NCI-H128 (cell line): Measurements from ENCODE around the gene CFAP410.

Experiments used
- DNase-seq: peaks from one replicate; lab custom pipeline; 2025; ENCODE audit not compliant: unreplicated experiment; lab: John Stamatoyannopoulos, UW

Gene CFAP410

DNA sequence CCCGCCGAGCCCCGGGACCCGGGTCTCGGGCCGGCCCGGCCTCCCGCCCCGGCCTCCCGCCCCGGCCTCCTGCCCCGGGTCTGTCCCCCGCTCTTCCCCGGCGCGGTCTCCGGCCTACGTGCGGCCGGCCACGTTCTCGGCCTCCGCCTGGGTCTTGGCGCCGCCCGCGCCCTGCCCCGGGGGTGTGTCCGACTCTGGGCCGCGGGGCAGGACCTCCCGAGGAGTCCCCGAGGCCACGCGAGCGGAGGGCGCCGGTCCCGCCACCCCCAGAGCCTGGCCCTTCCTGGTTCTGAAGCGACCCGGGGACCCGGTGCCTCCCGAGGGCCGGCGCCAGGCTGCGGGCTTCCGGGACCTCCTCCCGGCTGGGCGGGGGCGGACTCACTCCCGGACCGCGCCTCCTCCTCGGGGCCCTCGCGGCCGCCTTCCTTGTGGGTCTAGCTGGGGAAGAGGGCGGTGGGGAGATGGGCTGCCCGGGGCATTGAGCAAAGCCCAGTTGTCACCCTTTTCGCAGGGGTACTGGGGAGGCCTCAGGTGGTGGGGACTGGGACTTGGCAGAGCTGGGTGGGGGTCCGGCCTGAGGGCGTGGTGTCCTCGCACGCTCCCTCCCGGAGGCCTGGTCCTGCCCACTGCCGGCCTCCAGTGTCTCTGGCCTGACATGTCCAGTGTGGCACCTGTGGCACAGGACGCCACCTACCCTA is 38.8 kb downstream of the CFAP410 start:
- no peak for DNase-seq

DNA sequence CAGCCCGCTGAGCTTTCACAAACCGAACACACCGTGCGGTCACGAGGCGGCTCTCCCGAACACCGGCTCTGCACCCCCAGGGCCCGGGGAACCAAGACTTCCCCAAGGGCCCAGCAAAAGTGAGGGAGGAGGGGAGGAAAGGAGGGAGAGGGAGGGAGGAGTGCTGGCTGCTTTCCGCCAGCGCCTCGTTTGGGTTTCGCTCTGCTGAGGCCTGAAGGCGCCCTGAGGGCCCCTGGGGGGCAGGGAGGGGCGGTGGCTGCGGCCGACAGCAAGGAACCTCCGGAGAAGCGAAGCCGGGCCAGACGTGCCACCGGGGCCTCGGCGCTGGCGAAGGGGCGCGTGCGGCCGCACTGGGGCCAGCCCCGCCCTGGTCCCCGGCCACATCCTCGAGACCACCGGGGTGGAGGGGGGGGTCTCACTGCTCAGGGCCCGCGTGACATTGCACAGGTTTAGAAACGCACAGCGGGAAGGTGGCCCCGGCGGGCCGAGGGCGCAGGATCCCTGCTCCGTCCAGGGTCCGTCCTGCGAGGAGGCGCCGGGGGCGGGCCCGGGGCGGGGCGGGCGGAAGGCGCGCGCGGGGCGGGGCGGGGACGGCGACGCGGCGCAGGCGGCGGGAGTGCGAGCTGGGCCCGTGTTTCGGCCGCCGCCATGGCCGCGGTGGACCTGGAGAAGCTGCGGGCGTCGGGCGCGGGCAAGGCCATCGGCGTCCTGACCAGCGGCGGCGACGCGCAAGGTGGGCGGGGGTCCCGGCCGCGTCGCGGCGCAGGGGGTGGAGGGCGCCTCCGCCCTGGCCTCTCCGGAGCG is 39.5 kb downstream of the CFAP410 start, which contains the start of gene PFKL:
Gene PFKL (plus strand): TSS at position 596 of the 804 bp plus-strand sequence. CDS start 53 bp downstream, at position 649.
- DNase-seq: no peak

DNA sequence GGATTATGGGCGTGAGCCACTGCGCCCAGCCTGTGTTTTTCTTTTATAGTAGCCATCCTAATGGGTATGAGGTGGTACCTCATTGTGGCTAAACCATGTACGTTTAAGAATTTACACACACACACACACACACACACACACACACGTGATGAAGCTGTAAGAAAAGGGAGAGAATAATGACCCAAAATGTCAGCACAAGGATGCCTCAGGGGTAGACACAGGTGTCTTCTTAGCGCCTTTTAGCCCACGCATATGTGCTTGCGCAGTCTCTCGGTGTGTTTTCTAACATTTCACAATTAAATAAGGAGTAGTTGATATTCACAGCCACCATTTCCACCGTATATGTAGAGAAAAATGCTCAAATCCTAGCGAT is 40.1 kb downstream of the CFAP410 start:
- DNase-seq: no peak

DNA sequence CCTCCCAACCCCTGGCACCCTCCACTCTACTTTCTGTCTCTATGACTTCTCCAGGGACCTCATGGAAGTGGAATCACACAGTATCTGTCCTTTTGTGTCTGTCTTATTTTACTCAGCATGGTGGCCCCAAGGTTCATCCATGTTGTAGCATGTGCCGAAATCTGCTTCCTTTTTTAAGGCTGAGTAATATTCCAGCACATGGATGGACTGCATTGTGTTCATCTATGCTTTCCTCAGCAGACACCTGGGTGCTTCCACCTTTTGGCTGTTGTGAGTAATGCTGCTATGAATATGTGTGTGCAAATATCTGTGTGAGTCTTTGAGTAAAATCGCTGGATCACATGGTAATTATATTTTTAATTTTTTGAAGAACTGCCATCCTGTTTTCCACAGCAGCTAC is 40.9 kb downstream of the CFAP410 start:
- no peak for DNase-seq

DNA sequence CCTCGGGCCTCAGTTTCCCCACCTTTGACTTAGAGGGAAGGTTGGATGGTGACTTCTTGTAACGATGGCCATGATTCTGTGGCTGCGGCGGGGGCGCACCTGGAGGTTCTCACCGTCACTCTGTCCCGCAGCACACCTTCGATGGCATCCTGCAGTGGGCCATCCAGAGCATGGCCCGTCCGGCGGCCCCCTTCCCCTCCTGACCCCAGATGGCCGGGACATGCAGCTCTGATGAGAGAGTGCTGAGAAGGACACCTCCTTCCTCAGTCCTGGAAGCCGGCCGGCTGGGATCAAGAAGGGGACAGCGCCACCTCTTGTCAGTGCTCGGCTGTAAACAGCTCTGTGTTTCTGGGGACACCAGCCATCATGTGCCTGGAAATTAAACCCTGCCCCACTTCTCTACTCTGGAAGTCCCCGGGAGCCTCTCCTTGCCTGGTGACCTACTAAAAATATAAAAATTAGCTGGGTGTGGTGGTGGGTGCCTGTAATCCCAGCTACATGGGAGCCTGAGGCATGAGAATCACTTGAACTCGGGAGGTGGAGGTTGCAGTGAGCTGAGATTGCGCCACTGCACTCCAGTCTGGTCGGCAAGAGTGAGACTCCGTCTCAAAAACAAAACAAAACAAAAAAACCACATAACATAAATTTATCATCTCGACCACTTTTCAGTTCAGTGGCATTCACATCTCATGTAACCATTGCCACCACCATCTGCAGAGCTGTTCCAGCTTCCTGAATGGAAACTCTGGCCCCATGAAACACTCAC is 41.5 kb downstream of the CFAP410 start:
- peak; percentile 80 for DNase-seq

DNA sequence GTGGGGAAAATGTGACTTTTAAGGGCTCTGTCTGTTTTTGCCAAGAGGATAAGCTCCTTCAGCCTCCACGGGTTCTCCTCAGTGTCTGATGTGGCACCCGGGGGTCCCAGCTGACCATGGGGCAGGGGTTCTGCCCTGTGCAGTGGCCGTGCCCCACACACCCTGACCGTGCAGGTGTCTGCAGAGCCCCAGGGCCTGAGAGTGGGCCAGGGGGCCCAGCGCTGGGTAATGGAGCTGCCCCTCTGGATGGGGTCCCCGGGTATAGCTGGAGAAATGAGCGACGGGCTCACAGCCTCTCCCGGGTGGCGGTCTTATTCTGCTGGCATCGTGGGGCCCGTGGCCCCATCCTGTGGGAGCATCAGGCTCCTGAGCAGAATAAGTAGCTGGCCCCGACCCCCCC is 42.3 kb downstream of the CFAP410 start:
- DNase-seq: no peak

DNA sequence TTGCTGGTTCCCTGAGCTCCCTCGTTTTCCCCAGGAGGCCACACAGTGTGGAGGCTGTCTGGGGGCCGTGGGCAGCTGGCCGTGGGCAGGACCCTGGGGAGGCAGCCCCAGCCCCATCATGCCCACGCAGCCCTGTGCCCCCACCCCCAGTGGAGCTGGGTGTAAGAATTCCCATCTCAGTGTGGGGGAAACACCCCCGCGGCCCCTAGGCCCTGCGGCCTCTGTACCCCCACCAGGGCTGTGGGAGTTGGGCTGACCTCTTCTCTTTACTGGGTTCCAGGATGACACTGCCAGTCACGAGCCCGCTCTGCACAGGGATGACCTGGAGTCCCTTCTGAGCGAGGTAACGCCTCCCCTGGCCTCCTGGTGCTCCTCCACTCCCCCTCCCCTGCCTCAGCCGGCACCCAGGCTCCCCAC is 43.1 kb downstream of the CFAP410 start:
- DNase-seq: no peak

DNA sequence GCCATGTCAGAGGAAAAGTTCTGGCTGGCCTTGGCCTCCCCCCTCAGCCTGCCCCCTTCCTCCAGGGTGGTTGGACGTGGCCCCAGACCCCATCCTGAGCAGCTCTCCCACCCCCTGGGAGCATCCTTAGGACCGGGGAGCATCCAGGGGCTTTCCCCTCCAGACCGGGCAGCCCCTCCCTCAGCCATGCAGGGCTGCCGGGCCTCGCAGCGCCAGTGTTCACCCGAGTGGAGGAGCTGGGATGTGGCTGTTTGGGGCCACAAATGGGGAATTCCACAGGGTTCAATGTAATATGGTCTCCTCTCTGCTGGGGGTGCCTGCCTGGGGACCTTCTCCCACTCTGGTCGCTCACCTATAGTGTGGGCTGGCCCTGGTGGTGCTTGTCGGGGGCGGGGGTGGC is 43.5 kb downstream of the CFAP410 start:
- DNase-seq: no peak

DNA sequence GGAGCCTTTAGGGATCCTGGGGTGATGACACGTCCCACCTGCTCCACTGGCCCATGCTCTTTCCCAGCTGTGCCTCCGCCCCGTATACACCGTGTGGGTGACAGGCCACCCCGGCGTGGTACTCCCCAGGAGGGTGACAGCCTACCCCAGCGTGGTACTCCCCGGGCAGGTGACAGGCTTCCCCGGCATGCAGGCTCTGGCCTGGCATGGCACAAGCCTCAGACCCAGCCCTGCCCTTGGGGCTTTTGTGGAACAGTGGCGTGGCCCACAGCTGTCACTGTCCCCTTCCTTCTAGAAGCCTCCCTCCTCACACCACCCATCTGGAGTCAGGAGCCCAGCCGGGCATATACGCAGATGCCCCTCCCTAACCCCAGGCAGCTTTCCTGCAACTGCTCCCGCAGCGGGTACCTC is 44.0 kb downstream of the CFAP410 start:
- DNase-seq: no peak

DNA sequence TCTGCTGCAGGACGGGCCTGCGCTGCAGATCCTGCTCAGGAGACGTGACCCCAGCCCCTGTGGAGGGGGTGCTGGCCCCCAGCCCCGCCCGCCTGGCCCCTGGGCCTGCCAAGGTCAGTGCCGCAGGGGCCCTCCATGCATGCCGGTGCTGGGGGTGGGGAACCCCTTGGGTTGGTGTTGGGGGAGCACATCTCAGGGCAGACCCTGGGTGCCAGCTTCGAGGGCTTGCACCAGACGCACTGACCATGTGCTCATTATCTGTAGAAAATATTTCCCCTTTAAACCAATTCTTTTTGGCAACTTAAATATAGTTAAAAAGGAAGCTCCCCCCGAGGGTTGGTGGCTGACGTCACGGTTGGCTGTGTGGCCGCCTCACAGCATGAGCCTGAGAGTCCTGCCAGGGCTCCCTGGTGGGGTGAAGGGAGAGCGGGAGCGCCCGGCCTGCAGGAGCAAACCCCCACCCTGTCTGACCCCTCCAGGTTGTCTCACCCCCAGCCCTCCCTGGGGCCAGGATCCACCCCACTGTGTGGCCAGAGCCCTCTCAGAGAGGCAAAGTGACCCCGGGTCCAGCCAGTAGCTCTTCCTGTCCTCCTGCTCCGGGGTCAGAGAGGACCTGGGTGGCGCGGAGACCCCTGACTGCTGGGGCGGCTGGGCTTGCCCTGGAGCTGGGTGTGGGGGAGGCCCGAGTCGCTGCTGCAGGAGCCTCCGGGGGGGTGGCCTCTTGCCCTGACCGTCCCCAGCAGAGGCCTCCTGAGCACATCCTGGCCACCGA is 44.6 kb downstream of the CFAP410 start:
- no peak for DNase-seq

DNA sequence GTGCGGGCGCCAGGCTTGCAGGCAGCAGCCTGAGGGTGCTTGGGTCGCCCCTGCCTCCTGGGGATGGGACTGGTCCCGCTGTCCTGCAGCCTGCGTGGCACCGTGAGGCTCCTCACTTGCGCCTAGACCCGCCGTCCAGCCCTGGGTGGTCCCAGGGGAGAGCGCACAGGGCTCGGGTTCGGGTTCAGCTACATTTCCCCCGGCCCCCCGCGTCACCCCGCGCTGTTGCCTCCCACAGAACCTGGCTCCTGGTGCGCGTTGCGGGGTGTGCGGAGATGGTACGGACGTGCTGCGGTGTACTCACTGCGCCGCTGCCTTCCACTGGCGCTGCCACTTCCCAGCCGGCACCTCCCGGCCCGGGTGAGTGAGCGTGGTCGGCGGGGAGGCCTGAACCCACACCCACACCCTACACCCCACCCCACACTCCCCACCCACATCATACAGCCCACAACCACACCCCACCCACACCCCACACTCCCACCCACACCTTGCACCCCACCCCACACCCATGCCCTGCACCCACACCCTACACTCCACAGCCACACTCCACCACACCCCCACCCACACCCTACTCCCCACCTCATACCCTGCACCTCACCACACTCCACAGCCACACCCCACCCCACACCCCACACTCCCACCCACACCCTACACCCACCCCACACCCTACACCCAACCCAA is 45.5 kb downstream of the CFAP410 start:
- DNase-seq: no peak

DNA sequence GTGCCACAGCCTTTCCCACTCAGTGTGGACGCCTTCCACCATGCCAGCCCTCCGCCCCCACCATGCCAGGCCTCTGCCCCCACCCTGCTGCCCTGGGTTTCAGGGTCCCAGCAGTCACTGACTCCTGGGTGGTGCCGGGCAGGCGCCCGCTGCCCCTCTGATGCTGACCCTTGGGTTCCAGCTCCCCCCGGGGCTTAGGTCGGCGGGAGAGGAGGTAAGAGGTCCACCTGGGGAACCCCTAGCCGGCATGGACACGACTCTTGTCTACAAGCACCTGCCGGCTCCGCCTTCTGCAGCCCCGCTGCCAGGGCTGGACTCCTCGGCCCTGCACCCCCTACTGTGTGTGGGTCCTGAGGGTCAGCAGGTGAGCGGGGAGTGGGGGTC is 46.4 kb downstream of the CFAP410 start:
- no peak for DNase-seq

DNA sequence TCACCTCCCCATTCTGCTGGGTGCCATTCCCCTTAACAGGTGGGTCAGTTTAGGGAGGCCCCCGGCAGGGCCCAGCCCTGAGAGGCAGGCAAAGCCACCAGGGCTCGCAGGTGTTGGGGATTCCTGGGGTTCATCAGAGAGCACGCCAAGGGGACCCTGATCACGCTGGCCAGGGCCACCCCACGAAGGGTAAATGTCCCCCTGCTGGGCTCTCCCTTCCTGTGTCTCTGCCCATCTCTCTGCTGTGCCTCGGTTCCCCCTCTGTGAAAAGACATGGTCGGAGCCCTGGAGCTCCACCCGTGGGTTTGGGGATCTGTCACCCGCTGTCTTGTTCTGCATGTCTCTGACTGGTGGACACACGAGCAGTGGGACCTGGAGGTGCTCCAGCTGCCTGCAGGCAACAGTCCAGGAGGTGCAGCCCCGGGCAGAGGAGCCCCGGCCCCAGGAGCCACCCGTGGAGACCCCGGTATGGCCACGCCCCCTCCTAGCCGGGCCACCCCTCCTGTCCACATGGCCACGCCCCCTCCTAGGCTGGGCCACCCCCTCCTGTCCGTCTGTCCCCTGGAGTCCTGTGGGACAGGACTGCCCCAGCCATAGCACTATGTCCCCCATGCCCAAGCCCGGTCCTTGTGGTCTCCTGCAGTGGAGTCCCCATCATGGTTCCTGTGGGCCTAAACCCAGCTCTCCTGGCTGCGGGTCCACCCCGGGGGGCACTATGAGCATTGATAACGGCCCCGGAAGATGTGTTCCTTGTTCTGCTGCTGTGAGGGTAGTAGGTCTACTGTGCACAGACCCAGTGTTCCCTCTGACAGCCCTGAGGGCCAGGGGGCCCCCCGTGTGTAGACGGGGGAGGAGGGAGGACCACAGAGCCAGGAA is 47.0 kb downstream of the CFAP410 start:
- DNase-seq: no peak

DNA sequence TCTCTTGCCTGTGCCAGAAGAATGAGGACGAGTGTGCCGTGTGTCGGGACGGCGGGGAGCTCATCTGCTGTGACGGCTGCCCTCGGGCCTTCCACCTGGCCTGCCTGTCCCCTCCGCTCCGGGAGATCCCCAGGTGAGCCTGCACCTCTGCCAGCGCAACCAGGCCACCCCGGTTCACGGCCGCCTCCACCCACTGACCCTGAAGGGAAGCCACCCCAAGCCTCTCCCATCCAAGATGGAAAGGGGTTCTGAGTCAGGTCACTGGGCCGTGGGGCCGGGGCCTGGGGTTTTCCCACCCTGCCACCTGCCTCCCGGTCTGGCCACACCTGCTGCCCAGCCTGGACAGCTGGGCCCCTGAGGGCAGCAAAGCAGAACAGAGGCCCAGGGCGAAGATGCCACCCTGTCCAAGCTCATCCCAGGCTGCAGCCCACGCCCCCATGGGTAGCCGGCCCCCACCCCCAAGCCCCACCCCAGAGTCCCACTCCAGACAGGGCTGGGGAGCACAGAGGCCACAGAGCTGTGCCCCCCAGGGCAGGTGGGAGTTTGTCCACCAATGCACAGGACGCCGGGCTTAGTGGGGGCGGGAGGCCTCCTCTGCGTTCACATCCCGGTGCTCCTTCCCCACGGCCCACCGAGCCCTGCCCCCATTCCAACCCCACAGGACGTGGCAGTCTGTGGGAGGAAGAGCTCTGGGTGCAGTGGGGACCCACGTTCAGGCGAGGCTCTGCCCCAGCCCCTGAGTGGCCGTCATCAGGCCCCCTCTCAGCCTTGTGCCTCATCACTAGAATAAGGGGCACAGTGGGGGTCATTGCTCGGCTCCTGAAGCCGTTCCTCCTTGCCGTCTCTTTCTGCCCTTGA is 47.9 kb downstream of the CFAP410 start:
- DNase-seq: no peak

DNA sequence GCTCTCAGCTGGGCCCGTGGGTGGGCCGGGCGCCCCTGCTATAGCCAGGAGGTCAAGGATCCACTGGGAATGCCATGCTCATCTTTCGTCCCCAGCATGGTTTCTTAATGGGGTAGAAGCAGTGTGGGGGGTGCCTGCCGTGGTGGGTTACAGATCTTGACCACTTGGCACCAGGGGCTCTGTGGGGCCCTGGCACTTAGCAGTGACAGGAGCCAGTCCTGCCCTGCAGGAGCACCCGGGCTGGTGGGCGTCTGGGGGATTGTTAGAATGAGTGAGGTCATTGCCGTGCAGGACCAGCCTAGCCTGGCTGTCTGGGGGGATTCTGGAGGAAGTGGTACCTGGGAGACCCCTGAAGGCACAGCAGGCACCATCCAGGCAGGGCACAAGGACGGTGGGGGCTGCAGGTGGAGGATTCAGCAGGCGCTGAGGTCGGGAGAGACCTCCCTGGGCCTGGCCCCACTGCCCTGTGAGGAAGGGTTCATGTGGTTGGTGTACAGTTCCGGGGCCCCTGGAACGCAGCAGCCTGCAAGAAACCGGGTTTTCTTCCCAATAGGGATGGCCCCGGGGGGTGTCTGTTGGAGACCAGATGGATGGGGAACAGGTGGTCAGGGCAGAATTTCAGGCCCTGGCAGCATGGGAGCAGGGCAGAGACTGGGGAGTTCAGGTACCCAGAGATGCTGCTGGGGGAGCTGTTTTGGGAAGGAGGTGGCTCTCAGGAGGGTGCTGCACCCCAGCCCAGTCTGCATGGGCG is 48.7 kb downstream of the CFAP410 start:
- DNase-seq: no peak

DNA sequence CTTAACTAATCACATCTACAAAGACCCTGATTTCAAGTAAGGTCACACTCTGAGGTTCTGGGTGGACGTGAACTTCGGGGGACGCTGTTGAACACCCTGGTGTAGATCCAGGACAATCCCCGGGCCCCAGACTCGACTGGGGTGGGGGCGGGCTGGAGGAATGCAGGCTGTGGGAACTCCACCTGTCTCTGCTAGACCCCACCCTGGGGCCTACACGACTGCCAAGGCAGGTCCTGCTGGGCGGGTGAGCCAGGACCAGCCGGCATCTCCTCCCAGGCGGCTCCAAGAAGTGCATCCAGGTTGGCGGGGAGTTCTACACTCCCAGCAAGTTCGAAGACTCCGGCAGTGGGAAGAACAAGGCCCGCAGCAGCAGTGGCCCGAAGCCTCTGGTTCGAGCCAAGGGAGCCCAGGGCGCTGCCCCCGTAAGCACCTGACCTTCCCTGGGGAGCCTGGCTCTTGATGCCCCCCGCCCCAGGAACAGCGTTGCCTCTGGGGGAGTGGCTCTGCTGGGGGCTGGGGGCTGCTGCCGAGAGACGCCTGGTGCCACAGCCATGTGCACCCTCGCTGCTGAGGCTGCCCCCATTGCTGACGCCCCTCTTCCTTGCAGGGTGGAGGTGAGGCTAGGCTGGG is 49.7 kb downstream of the CFAP410 start:
- DNase-seq: no peak
